OCI-LY3 (cell line): ENCODE measurements around the gene NDUFAF3.

Experiments used
- H2AFZ ChIP-seq: fragments of 200-600, 300-600 bp; shearing (Covaris generic); 2 replicates; pipeline ENCODE4 v1.6.0; 2014; ENCODE audit warnings: antibody characterized with exemption, low read depth, low read length
- H3K27ac ChIP-seq: fragments of 200-600, 300-600 bp; sonication (generic); 2 replicates; pipeline ENCODE4 v1.5.1; 2014; ENCODE audit warnings: mild to moderate bottlenecking, low read length, moderate library complexity, mixed read lengths
- H3K27me3 ChIP-seq: fragments of 200-600, 300-600 bp; sonication (generic); 2 replicates; pipeline ENCODE4 v1.6.1; 2014; ENCODE audit warnings: low read depth, low read length, mixed read lengths
- H3K36me3 ChIP-seq: fragments of 200-600, 300-600 bp; sonication (generic); replicated peaks from 2 replicates; pipeline ENCODE3; 2014; ENCODE audit warnings: low read depth, low read length, mixed read lengths
- H3K4me1 ChIP-seq: fragments of 300-600, 200-600 bp; sonication (generic); 2 replicates; pipeline ENCODE4 v1.6.1; 2014; ENCODE audit warnings: low read length, mixed read lengths
- H3K4me2 ChIP-seq: fragments of 200-600, 300-600 bp; sonication (generic); 2 replicates; pipeline ENCODE4 v1.6.1; 2014; ENCODE audit warnings: low read length, mixed read lengths
- H3K4me3 ChIP-seq: fragments of 300-600, 200-600 bp; sonication (generic); 2 replicates; pipeline ENCODE4 v1.5.1; 2014; ENCODE audit warnings: antibody characterized with exemption, mild to moderate bottlenecking, low read length, moderate library complexity
- H3K79me2 ChIP-seq: fragments of 300-600, 200-600 bp; shearing (Covaris generic); 2 replicates; pipeline ENCODE4 v1.6.1; 2014; ENCODE audit warnings: mild to moderate bottlenecking, low read length, mixed read lengths
- H3K9ac ChIP-seq: fragments of 300-600, 200-600 bp; shearing (Covaris generic); 2 replicates; pipeline ENCODE4 v1.6.0; 2014; ENCODE audit warnings: mild to moderate bottlenecking, low read length, moderate library complexity
- H3K9me3 ChIP-seq: fragments of 200-600, 300-600 bp; shearing (Covaris generic); 2 replicates; pipeline ENCODE4 v1.6.1; 2014; ENCODE audit warnings: low read length, mixed read lengths; ENCODE audit not compliant: insufficient read depth
- H4K20me1 ChIP-seq: fragments of 200-600, 300-600 bp; sonication (generic); 2 replicates; pipeline ENCODE4 v1.6.1; 2016; ENCODE audit warnings: low read length, mixed read lengths; ENCODE audit not compliant: insufficient read depth
- EZH2phosphoT487 ChIP-seq: fragments of 200-600 bp; shearing (Covaris generic); IDR thresholded peaks from 2 replicates; pipeline ENCODE4 v1.6.1; 2018; ENCODE audit warnings: antibody characterized with exemption, mixed run types, low read depth
- TF ChIP-seq, protein P1 (sequence below): fragments of 200-600, 300-600 bp; sonication (generic); IDR thresholded peaks from 2 replicates; pipeline ENCODE4 v1.5.1; 2014; ENCODE audit warnings: antibody characterized with exemption, low read length, low read depth

Gene NDUFAF3

DNA sequence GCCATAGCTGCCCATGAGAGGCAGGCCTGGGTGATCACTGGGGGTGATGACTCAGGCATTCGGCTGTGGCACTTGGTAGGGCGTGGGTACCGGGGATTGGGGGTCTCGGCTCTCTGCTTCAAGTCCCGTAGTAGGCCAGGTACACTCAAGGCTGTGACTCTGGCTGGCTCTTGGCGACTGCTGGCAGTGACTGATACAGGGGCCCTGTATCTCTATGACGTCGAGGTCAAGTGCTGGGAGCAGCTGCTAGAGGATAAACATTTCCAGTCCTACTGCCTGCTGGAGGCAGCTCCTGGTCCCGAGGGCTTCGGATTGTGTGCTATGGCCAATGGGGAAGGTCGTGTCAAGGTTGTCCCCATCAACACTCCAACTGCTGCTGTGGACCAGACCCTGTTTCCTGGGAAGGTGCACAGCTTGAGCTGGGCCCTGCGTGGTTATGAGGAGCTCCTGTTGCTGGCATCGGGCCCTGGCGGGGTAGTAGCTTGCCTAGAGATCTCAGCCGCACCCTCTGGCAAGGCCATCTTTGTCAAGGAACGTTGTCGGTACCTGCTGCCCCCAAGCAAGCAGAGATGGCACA lies 9.4 kb upstream of the NDUFAF3 start:
- Histone ChIP-seq H3K79me2 (peaks cover 59% of the 10 kb centered on the region), H3K4me3 (no peak overlapping the region), H2AFZ (no peak overlapping the region), H3K27me3 (no peaks in the 10 kb centered on the region), H4K20me1 (peaks cover 50% of the 10 kb centered on the region), H3K9ac (no peak overlapping the region), H3K9me3 (no peaks in the 10 kb centered on the region), H3K27ac (no peak overlapping the region), H3K4me2 (no peak overlapping the region), H3K4me1 (peaks cover 10% of the 10 kb centered on the region), H3K36me3 (peaks cover 48% of the 10 kb centered on the region)
- TF ChIP-seq EZH2phosphoT487 = no peak
- TF ChIP-seq, protein P1, sequence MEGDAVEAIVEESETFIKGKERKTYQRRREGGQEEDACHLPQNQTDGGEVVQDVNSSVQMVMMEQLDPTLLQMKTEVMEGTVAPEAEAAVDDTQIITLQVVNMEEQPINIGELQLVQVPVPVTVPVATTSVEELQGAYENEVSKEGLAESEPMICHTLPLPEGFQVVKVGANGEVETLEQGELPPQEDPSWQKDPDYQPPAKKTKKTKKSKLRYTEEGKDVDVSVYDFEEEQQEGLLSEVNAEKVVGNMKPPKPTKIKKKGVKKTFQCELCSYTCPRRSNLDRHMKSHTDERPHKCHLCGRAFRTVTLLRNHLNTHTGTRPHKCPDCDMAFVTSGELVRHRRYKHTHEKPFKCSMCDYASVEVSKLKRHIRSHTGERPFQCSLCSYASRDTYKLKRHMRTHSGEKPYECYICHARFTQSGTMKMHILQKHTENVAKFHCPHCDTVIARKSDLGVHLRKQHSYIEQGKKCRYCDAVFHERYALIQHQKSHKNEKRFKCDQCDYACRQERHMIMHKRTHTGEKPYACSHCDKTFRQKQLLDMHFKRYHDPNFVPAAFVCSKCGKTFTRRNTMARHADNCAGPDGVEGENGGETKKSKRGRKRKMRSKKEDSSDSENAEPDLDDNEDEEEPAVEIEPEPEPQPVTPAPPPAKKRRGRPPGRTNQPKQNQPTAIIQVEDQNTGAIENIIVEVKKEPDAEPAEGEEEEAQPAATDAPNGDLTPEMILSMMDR = no peak

DNA sequence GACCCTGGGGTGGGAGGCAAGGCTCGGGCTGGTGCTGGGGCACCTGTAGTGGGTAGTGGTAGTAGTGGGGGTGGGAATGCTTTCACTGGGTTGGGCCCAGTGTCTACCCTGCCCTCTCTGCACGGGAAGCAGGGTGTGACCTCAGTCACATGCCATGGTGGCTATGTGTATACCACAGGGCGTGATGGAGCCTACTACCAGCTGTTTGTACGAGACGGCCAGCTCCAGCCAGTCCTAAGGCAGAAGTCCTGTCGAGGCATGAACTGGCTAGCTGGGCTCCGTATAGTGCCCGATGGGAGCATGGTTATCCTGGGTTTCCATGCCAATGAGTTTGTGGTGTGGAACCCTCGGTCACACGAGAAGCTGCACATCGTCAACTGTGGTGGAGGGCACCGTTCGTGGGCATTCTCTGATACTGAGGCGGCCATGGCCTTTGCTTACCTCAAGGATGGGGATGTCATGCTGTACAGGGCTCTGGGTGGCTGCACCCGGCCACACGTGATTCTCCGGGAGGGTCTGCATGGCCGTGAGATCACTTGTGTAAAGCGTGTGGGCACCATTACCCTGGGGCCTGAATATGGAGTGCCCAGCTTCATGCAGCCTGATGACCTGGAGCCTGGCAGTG lies 8.7 kb upstream of the NDUFAF3 start:
- H3K27me3 ChIP-seq = no peaks in the 10 kb centered on the region
- no peaks in the 10 kb centered on the region for H3K9me3 ChIP-seq
- H2AFZ ChIP-seq = no peak overlapping the region
- peaks cover 52% of the 10 kb centered on the region for H3K79me2 ChIP-seq
- peaks cover 48% of the 10 kb centered on the region for H3K36me3 ChIP-seq
- no peak overlapping the region for H3K4me2 ChIP-seq
- H3K27ac ChIP-seq = no peak overlapping the region
- peaks cover 46% of the 10 kb centered on the region for H4K20me1 ChIP-seq
- peaks cover 10% of the 10 kb centered on the region for H3K4me1 ChIP-seq
- no peak overlapping the region for H3K4me3 ChIP-seq
- TF ChIP-seq EZH2phosphoT487 = no peak
- TF ChIP-seq, protein P1 = no peak
- H3K9ac ChIP-seq = no peak overlapping the region

DNA sequence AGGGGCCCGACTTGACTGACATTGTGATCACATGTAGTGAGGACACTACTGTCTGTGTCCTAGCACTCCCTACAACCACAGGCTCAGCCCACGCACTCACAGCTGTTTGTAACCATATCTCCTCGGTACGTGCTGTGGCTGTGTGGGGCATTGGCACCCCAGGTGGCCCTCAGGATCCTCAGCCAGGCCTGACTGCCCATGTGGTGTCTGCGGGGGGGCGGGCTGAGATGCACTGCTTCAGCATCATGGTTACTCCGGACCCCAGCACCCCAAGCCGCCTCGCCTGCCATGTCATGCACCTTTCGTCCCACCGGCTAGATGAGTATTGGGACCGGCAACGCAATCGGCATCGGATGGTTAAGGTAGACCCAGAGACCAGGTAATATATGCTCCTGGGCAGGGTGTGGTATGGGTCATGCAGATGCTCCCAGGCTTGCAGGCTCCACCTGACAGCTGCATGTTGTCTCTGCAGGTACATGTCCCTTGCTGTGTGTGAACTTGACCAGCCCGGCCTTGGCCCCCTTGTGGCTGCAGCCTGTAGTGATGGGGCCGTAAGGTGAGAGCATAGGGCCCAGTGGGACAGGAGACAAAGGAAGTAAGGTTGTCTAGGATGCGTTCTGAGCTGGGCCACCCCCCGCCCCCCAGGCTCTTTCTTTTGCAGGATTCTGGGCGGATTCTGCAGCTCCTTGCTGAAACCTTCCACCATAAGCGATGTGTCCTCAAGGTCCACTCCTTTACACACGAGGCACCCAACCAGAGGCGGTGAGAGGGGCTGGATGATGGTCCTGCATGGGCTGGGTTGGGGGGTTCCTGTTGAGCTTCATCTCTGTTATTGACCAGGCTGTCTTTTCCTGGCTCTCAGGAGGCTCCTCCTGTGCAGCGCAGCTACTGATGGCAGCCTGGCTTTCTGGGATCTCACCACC lies 7.9 kb upstream of the NDUFAF3 start:
- no peak for TF ChIP-seq EZH2phosphoT487
- TF ChIP-seq, protein P1 = peak; percentile 51
- Histone ChIP-seq H4K20me1 (peaks cover 39% of the 10 kb centered on the region), H3K27me3 (no peaks in the 10 kb centered on the region), H3K79me2 (peaks cover 45% of the 10 kb centered on the region), H3K4me1 (peaks cover 6% of the 10 kb centered on the region), H3K9me3 (no peaks in the 10 kb centered on the region), H3K4me3 (no peak overlapping the region), H3K27ac (no peak overlapping the region), H3K4me2 (no peak overlapping the region), H3K36me3 (peaks cover 48% of the 10 kb centered on the region), H3K9ac (no peak overlapping the region), H2AFZ (no peak overlapping the region)

DNA sequence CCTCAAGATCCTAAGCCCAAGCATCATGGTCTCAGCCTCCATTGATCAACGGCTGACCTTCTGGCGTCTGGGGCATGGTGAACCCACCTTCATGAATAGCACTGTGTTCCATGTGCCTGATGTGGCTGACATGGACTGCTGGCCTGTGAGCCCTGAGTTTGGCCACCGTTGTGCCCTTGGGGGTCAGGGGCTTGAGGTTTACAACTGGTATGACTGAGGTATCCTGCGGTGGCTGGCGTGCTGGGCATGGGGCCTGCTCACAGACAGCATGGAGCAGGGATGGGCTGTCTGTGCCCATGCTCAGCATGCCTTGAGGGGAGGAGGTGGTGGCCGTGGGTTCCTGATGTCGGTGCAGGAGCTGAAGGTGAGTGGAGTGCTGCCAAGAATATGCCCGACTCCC lies 6.8 kb upstream of the NDUFAF3 start:
- Histone ChIP-seq H3K4me2 (no peak overlapping the region), H3K9ac (no peak overlapping the region), H2AFZ (no peak overlapping the region), H3K27me3 (no peaks in the 10 kb centered on the region), H3K9me3 (no peaks in the 10 kb centered on the region), H3K27ac (no peak overlapping the region), H4K20me1 (peaks cover 37% of the 10 kb centered on the region), H3K79me2 (peaks cover 45% of the 10 kb centered on the region), H3K36me3 (peaks cover 51% of the 10 kb centered on the region), H3K4me3 (no peak overlapping the region), H3K4me1 (peaks cover 15% of the 10 kb centered on the region)
- TF ChIP-seq, protein P1 = no peak
- no peak for TF ChIP-seq EZH2phosphoT487
